ENCODE results near the gene MAP7.
"Not testable (repeated sequence)": the region's sequence is repeated elsewhere in the genome, so short reads cannot be mapped to it uniquely, and the experiment has no call there.

The MAP7 gene

DNA sequence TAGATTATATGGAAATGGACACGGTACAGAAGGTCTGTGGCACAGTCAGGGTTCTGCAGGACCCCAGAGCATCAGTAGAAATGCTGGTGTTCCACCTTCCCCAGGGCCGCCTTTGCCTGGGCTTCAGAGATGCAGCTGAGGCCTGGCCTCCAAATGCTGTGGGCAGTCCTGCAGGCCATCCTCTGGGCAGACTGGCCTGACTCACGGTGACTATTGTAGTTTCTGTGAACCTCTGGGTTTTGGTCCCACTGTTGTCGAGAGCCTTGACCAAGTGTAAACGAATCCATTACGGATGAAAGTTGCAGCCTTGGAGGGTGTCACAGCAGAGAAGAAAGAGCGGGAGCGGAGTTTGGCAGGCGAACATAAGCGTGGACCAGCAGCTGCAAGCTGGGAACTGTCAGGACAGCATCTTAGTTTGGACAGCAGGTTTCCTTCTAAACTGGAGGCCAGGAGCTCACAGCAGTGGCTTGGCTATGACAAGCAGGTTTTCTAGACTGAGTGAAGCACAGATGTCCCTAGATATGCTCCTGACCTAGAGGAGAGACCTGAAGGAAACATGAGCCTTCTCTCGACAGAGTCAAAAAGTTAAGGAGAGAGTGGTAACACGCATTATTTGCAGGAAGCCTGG, 214.4 kb downstream of the MAP7 start:
- no peak for DNase-seq (ENCODE audit: low read depth)

DNA sequence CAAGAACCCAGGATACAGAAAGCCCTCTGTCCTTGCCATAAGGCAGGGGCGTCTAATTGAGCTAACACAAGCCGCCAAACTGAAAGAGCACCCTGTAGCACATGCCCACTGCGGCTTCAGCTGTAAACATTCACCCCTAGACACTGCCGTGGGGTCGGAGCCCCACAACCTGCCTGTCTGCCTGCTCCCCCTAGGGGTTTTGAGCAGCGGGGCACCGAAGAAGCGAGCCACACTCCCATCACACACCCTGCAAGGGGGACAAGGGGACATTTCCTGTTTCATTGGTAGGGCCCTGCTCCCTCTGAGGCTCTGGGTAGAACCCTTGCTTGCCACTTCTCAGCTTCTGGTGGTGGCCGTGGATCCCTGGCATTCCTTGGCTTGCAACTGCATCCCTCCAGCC, 215.4 kb downstream of the MAP7 start:
- no peak for DNase-seq (ENCODE audit: low read depth)

DNA sequence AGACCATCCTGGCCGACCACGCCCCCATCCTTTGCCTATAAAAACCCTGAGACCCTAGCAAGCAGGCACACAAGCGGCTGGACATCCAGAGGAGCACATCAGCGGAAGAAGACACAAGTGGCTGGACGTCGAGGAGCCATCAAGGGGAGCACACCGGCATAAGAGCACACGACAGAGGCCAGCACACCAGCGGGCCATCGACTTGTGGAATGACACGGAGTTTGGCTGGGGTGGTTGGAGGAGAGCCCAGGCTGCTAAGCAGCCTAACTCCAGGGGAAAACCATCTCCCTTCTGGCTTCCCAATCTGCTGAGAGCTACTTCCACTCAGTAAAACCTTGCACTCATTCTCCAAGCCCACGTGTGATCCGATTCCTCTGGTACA, 215.8 kb downstream of the MAP7 start:
- no peak for DNase-seq (ENCODE audit: low read depth)

DNA sequence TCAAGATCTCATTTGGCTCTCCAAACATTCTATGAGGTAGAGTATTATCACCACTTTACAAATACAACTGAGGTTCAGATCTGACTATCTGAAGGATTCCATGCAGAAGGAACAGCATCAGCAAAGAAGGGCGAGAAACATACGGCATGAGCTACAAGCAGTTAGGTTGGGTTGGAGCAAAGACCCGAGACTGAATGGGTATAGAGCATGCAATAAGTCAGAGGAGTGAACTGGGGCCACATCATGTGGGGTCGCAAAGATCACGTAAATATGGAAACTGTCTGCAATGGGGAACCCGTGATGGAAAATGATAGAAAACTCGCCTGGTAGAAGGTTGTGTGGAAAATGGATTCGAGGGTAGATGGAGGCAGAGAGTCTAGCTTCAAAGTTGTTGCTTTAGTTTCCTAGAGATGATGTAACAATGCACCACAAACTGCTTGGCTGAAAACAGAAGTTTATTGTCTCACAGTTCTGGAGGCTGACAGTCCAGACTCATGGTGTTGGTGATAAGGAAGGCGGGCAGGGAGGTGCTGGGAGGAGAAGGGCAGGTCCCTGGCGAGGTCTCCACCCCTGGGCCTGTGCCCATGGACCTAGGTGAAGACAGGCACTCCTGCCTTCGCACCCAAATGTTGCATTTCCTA, 216.3 kb downstream of the MAP7 start:
- DNase-seq (ENCODE audit: low read depth), result no peak

DNA sequence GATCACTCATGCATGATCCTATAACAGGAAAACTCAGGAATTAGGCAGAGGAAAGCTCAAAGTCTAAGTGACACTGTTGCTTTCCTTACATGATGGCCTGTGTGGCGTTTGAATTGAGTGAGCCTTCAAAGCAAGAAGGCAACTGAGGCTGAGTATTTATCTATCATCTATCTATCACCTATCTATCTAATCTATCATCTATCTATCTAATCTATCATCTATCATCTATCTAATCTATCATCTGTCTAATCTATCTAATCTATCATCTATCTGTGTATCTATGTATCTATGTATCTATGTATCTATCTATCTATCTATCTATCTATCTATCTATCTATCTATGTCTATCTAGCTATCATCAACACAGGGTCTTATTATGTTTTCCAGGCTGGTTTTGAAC, 218.8 kb downstream of the MAP7 start:
- DNase-seq (ENCODE audit: low read depth), result no peak

DNA sequence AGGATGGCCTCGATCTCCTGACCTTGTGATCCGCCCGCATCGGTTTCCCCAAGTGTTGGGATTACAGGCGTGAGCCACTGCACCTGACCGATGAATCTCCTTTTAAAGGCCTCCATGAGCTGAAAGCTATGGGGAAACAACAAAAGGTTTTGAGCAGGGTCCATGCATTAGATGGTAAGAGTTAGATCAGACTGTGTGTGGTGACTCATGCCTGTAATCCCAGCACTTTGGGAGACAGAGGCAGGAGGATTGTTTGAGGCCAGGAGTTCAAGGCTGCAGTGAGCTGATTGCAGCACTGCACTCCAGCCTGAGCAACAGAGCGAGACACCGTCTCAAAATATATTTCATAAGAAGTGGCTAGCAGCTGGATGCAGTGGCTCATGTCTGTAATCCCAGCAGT, 219.6 kb downstream of the MAP7 start:
- DNase-seq (ENCODE audit: low read depth), result no peak

DNA sequence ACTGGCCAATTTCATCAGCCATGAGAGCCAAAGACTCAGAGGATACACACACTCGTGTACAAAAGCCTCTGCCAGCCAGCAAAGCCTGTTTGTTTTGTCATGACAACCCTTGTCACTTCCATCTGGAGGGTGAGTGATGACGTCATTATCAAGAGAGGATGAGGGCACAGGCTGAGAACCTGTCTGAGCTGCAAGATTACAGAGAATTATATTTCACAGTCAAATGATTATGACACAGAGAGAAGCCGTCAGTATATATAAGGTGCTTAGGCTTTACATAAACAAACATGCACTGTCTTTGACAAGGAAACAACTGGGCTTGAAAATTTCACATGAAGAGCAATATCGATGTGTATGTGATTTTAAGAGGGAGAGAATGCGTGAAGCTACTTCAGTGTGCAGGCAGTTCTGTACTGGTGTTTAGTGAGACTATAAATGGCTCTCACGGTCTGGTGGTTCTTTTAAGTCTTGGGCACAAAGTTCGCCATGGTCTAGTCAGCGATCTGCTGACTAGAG, 224.1 kb downstream of the MAP7 start:
- no peak for DNase-seq (ENCODE audit: low read depth)

DNA sequence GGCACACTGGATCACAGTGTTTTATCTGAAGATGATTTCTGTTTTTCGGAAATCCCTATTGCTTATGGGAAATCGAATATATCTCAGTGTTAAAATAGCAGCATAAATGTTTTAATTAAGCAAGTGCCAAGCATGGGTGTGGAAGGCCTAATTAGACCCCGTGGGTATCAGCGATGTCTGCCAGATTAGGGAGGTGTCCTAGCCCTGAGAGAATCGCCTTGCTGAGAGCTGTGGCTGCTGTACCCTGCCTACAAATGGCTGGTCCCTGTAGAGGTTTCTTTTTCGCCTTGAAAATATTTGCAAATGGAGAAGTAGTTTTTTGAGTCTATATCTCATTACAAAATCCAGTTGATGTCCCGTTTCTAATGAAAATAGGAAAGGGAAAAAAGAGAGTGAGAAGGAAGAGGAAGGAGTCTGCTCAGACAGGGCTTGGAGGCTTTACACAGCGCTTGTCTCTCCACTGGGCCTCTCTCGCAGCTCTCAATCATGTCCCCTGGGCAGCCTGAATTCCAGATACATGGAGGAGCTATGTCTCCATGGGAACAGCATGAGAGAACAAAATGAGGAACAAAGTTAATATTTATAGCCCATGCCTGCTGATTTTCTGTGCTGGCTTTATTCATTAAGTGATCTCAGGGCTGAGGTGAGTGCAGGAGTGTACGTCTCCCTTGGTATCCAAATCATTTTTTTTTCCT, 225.4 kb downstream of the MAP7 start:
- DNase-seq (ENCODE audit: low read depth), result no peak

DNA sequence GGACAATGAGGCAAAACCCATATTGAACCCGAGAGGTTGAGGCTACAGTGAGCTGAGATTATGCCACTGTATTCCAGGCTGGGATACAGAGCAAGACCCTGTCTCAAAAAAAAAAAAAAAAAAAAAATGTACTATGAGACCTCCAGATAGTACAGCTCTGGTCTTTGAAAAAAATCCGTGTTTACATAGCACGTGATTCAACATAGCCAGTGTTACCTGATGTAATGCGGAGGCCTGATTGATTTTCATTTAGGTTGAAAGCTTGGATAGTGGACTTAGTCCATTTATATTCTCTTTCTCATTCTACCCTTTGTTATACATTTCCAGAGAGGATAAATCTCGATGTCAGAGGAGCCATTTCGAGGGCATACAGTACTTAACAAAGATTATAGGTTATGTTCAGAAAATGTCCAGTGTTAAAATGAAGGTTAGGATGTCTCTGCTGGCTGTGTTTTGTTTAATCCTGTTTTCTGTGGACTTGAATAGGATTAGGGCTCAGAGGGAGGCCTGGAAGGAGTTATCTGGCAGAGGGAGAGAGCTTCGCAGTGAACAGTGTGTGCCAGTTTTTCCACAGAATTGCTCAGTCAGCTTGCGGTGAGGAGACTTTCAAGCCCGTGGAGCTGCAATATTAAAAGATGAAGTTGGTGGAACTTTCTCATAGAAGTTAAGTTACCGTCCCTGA, 226.7 kb downstream of the MAP7 start:
- no peak for DNase-seq (ENCODE audit: low read depth)

DNA sequence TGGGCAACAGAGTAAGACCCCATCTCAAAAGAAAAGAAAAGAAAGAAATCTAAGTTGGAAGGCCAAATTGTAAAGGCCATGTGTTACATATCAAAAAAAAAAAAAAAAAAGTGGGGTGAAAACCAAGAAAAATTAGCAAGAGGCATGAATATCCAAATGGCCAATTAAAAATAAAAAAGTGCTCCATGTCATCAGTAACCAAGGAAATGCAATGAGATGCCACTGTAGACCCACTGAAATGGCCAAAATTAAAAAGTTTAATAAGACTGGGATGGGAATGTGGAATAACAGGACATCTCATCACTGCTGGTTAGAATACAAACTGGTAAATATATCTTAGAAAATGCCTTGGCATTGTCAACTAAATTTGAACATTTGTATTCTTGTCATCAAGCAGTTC, 230.5 kb downstream of the MAP7 start:
- no peak for DNase-seq (ENCODE audit: low read depth)

DNA sequence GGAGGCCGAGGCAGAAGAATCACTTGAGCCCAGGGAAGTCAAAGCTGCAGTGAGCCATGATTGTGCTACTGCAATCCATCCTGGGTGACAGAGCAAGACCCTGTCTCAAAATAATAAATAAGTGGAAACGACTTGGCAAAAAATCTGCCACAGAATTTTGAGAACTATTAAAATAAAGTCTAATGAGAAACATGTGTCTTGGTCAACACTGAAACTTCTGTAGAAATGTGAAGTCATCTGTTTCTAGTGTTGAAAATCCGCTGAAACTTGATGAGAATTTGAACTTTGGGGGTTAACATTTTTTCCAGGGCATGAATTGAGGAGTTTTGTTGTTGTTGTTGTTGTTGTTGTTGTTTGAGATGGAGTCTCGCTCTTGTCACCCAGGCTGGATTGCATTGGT, 231.5 kb downstream of the MAP7 start:
- DNase-seq (ENCODE audit: low read depth), result no peak

DNA sequence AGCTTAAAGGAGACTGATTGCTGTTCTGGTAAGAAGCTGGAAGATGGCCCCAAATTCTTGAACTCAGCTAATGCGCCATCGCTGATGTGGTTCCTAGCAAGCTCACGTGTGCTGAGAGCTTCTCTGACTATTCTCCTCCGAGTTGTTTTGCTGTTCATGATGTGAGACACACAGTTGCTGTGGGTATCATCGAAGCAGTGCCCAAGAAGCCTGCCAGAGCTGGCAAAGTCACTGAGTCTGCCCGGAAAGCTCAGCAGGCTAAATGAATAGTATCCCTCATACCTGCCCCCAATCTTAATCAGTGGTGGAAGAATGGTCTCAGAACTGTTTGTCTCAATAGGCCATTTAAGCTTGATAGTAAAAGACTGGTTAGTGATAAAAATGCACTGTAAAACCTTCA, 232.3 kb downstream of the MAP7 start:
- no peak for DNase-seq (ENCODE audit: low read depth)

DNA sequence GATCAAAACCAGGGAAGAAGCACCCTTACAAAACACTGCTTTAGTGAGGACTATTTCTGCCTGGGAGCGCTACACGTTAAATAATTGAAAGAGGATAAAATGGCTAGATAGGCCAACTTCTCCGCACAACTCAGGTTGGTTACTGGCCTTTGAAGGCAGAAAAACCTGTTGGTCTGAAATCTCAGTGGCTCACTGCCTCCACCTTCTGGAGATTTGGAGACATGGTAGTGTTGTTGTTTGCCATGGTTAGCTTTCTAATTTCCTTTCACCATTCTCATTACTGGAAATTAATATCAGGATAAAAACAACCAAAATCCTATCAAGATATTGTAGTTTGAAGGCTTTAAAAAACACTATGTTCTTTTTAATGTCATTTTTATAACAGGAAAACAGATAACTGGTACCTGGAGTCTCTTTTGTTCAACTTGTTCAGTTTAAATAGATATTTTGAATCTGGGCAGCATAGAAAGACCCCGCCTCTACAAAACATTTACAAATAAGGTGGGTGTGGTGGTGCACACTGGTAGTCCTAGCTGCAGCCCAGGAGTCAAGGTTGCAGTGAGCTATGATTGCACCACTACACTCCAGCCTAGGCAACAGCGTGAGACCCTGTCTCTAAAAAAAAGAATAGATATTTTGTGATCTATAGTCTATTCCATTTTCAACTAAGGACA, 233.1 kb downstream of the MAP7 start:
- peak; percentile 15 for DNase-seq (ENCODE audit: low read depth)

DNA sequence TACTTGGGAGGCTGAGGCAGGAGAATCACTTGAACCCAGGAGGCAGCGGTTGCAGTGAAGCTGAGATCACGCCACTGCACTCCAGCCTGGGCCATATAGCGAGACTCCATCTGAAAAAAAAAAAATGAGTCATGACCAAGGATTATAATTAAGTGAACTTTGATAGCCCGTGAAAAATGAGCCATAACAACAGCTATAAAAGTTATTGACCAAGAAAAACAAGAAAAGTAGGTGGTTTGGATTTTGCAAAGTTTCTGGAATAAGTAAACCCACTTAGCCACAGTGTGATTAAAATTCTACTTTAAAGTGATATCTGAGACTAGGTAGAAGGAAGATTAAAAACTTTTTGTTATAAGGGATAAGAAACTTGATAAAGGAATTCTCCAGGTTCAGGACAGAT, 234.6 kb downstream of the MAP7 start:
- no peak for DNase-seq (ENCODE audit: low read depth)

DNA sequence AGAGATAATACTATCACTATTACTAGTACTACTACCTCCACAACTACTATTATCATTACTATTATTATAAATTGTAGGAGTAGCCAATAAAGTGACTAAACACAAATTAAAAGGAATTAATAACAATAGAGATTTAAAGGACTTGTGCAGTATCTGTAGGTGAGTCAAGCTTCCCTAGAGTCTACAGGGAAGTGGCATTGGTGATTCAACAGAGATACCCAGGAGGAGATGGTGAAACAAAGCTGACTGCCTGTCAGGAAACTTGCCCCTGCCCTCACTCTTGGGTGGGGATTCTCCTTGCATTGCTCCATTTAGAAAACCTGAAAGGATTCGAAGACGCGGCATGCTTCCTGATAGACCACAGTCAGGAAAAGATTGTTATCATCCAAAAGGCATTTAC, 237.2 kb downstream of the MAP7 start:
- DNase-seq (ENCODE audit: low read depth), result no peak

DNA sequence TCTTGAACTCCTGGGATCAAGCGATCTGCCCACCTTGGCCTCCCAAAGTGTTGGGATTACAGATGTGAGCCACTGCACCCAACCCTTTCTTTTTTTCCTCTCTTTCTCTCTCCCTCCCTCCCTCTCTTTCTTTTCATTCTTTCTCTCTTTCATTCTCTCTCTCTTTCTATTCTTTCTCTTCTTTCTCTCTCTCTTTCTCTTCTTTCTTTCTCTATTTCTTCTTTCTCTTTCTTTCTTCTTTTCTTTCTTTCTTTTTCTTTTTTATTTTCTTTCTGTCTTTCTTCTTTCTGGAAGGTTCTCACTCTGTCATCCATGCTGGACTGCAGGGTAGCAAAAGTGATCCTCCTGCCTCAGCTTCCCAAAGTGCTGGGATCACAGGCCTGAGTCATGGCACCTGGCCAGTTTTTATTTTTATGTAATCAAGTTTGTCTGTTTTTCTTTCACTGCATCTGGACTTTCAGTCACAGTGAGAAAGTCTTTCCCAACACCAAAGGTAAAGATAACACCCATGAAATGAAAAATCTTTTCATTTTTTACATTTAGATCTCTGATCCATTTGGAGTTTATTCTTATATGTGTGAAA, 240.4 kb downstream of the MAP7 start:
- no peak for DNase-seq (ENCODE audit: low read depth)

DNA sequence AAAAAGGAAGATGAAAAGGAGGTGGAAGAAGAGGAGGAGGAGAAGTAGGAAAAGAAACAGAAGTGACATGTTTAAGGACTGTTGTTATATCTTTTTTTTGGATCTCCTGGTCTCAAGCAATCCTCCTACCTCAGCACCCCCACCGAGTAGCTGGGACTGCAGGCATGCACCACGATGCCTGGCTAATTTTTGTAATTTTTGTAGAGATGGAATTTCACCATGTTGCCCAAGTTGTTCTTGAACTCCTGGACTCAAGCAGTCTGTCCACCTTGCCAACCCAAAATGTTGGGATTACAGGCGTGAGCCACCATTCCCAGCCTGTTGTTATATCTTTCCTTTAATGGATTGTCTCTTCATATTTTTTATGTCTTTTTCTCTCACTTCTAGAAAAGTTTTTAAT, 241.1 kb downstream of the MAP7 start:
- no peak for DNase-seq (ENCODE audit: low read depth)

DNA sequence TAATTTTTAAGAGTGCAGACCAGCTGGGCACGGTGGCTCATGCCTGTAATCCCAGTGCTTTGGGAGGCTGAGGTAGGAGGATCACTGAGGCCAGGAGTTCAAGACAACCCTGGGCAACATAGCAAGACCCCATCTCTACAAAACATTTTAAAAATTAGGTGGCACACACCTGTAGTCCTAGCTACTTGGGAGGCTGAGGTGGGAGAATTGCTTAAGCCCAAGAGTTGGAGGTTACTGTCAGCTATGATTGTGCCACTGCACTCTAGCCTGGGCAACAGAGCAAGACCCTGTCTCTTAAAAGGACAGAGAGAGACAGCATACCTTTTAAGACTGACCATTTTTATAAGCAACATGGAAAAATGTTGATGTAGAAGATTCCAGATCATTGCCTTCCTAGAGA, 241.8 kb downstream of the MAP7 start:
- DNase-seq (ENCODE audit: low read depth), result not testable (repeated sequence)

DNA sequence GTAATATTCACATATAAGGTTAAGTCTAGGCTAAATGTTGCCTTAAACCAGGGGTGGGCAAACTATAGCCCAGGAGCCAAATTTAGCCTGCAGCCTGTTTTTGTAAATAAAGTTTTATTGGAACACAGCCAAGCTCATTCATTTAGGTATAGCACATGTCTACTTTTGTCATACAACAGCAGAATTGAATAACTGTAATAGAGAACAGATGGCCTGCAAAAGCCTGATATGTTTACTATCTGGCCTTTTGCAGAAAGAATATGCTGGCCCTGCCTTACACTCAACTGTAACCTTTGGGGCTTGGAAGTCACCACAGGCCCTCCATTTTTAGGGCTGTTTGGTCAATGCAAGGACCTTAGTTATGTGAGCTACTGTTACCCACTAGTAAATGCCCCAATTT, 242.9 kb downstream of the MAP7 start:
- no peak for DNase-seq (ENCODE audit: low read depth)

DNA sequence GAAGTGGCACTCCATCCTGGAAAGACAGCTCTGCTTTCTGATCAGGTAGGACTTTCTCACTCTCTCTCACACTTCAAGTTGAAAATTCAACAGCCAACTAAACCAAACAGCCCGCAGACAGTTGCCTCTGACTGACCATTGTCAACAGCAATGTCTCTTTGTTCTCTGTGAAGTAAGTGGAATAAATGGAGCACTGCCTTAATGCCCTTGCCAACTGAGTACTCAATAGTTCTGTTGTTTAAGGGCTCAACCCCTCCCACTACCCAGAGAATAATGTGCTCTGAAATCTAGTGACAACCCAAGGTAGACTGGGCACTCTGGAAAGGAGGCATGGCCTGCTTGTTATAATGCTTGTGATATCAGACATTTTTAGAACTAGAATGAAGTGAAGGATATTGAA, 243.8 kb downstream of the MAP7 start:
- no peak for DNase-seq (ENCODE audit: low read depth)

DNA sequence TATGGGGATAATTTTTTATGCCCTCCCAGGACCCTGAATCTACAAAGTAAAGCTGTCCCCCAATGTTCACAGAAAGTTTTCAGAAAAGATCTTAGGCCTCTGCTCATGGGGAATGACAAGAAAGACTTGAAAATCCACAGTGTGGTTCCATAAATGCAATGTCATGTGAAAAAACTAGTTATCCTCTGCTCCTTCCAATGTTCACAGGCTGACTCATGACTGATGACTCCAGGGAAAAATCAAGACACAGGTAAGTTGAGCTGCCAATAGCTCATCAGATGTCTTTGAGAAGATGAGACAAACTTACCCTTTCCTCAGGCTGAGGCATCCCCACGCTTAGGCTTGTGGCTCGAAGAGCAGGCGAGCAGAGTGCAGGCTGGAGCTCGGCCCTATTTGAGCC, 245.8 kb downstream of the MAP7 start:
- no peak for DNase-seq (ENCODE audit: low read depth)

DNA sequence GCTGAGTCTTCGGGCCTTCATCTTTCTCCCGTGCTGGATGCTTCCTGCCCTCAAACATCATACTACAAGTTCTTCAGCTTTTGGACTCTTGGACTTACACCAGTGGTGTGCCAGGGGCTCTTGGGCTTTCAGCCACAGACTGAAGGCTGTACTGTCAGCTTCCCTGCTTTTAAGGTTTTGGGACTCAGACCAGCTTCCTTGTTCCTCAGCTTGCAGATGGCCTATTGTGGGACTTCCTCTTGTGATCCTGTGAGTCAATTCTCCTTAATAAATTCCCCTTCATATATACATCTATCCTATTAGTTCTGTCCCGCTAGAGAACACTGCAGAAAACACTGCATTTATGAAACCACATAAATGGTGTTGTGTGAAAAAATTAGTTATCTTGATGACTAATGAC, 246.7 kb downstream of the MAP7 start:
- DNase-seq (ENCODE audit: low read depth), result no peak
